BLaER1 treated with 17β-estradiol and CSF1 and Interleukin-3, amounts not matched to agents 10 nM and 100 nM (cell line): Measurements from ENCODE around the gene TECPR1.
A peak's percentile ranks its signal among the peaks of the same experiment; 100 is the strongest.

Source experiments
- H3K27ac ChIP-seq, 11 experiments: shearing (Covaris generic); formaldehyde crosslinking; 2 replicates each; pipeline ENCODE4 v1.8.1; 2022
- H3K27me3 ChIP-seq, 11 experiments: shearing (Covaris generic); formaldehyde crosslinking; 2 replicates each; pipeline ENCODE4 v1.8.1; 2022
- H3K36me3 ChIP-seq, 11 experiments: shearing (Covaris generic); formaldehyde crosslinking; 2 replicates each; pipeline ENCODE4 v1.8.1; 2022
- H3K4me1 ChIP-seq, 10 experiments: shearing (Covaris generic); formaldehyde crosslinking; 2 replicates each; pipeline ENCODE4 v1.8.1; 2022
- H3K4me2 ChIP-seq, 11 experiments: shearing (Covaris generic); formaldehyde crosslinking; 2 replicates each; pipeline ENCODE4 v1.8.1; 2022
- H3K4me3 ChIP-seq, 10 experiments: shearing (Covaris generic); formaldehyde crosslinking; 2 replicates each; pipeline ENCODE4 v1.8.1; 2022
- H3K9ac ChIP-seq, 11 experiments: shearing (Covaris generic); formaldehyde crosslinking; 2 replicates each; pipeline ENCODE4 v1.8.1; 2022
- H3K9me3 ChIP-seq, 11 experiments: shearing (Covaris generic); formaldehyde crosslinking; replicated peaks in 1 of 11; 2 replicates each; pipeline ENCODE4 v1.8.1; 2022
- H4K20me1 ChIP-seq, 11 experiments: shearing (Covaris generic); formaldehyde crosslinking; 2 replicates each; pipeline ENCODE4 v1.8.1; 2022
- Cebpa-rat ChIP-seq, 11 experiments: shearing (Covaris generic); IDR thresholded peaks; 2 replicates each; pipeline ENCODE4 v1.8.1; 2022

The TECPR1 gene

GRCh38 chr7:98203964-98204605 lies 47.9 kb downstream of the TECPR1 start:
- H3K9me3 ChIP-seq: 0 out of 22 replicates have a peak, but pooled peaks cover 0 to under 1% (median 0%) of the 10 kb centered on the region in 11 experiments
- H3K27ac ChIP-seq: no peak overlapping the region
- peak overlapping the region in 4 of 11 experiments; percentile 84 to 95 (median 88); a peak in 4 of 22 replicates for H3K4me2 ChIP-seq
- no peak for TF ChIP-seq Cebpa-rat (IDR thresholded peaks at IDR 0.05)
- peaks cover 9 to 87% (median 64%) of the 10 kb centered on the region in 11 experiments; a peak in 21 of 22 replicates for H4K20me1 ChIP-seq
- no peak overlapping the region for H3K4me3 ChIP-seq
- peaks cover 24 to 59% (median 50%) of the 10 kb centered on the region in 11 experiments for H3K36me3 ChIP-seq
- peaks cover 21 to 47% (median 42%) of the 10 kb centered on the region in 10 experiments for H3K4me1 ChIP-seq
- H3K9ac ChIP-seq: no peak overlapping the region
- H3K27me3 ChIP-seq: 0 out of 22 replicates have a peak, but pooled peaks cover 0 to 7% (median 0%) of the 10 kb centered on the region in 11 experiments

DNA sequence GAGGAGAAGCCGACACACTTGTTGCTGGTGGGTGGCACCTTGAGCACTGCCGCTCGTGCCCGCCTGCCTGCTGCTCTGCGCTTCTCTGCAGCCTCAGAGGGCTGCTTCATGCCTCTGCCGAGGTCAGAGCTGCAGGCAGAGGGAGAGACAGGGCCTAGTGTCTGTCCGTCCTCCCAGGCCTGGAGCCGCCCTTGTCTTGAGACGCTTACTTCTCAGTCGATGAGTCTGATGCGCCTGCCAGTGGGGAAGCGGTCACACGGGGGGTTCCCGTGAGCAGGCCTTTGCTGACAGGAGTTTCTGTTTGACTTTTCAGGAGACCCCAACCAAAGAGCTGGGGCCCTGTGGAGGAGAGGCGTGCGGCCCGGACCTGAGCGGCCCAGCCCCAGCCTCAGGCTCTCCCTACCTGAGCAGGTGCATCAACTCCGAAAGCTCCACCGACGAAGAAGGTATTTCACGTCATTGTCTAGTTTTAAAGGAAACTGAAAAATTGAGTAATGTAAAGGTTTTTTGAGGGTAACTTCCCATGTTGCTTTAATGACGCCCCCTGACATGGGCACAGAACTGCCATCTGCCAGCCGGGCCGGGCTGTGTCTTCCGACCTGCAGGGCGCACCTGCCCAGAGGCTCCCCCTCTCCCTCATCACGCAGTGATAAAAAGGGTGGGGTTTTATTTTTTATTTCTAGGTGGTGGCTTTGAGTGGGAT lies 48.6 kb downstream of the TECPR1 start:
- Histone ChIP-seq H3K9ac (peak overlapping the region in 8 of 11 experiments; percentile 8 to 54 (median 41); a peak in 6 of 22 replicates), H3K4me3 (no peak overlapping the region), H3K4me2 (peak overlapping the region; percentile 56 to 95 (median 79)), H4K20me1 (peaks cover 9 to 83% (median 66%) of the 10 kb centered on the region in 11 experiments; a peak in 21 of 22 replicates), H3K4me1 (peaks cover 23 to 47% (median 42%) of the 10 kb centered on the region in 10 experiments), H3K9me3 (peaks cover 0 to 5% (median 3%) of the 10 kb centered on the region in 11 experiments; a peak in 13 of 22 replicates), H3K27me3 (0 out of 22 replicates have a peak, but pooled peaks cover 0 to 7% (median 0%) of the 10 kb centered on the region in 11 experiments), H3K27ac (peak overlapping the region in 7 of 11 experiments; percentile 13 to 59 (median 34); a peak in 10 of 22 replicates), H3K36me3 (peaks cover 24 to 60% (median 51%) of the 10 kb centered on the region in 11 experiments)
- no peak for TF ChIP-seq Cebpa-rat (IDR thresholded peaks at IDR 0.05)

DNA sequence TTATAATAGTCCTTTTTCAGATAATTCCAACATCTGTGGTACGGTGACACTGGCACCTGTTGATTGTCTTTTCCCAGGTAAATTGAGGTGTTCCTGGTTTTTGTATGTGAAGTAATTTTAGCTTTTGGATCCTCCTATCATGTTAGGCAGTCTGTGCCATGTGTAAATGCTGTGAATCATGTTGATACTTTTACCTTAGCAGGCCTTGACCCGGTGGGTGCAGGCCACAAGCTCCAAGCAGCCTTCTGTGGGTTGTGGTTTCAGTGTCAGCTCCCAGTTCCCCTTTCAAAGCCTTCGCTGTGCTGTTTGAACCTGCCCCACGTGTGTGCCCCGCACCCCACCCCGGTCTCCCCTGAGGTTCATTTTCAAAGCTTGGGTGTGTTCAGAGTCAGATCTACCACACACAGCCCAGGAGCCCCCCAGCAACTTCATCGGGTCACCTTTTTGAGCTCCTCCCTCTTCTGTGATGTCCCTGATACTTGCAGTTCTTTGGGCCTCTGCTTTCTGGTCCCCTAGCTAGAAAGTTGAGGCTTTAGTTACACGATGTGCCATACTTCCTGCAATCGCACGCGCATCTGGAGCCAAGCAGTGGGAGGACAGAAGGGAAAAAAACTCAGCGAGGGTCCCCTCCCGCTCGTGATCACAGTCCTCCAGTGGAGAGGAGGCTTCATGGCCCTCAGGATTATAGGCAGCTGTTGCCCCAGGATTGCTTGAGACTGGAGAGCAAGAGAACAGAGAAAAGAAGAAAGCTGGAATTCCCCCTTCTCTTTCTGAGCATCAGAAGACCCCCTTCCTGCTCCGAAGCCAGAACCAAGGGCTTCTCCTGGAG lies 49.5 kb downstream of the TECPR1 start:
- peaks cover 23 to 47% (median 42%) of the 10 kb centered on the region in 10 experiments for H3K4me1 ChIP-seq
- peak overlapping the region in 8 of 11 experiments; percentile 8 to 54 (median 41); a peak in 7 of 22 replicates for H3K9ac ChIP-seq
- H3K9me3 ChIP-seq: peaks cover 0 to 8% (median 7%) of the 10 kb centered on the region in 11 experiments; a peak in 13 of 22 replicates
- H3K27me3 ChIP-seq: 0 out of 22 replicates have a peak, but pooled peaks cover 0 to 7% (median 0%) of the 10 kb centered on the region in 11 experiments
- no peak for TF ChIP-seq Cebpa-rat (IDR thresholded peaks at IDR 0.05)
- peaks cover 9 to 92% (median 70%) of the 10 kb centered on the region in 11 experiments; a peak in 21 of 22 replicates for H4K20me1 ChIP-seq
- H3K27ac ChIP-seq: peak overlapping the region in 7 of 11 experiments; percentile 13 to 59 (median 34); a peak in 11 of 22 replicates
- H3K36me3 ChIP-seq: peaks cover 24 to 60% (median 54%) of the 10 kb centered on the region in 11 experiments
- peak overlapping the region; percentile 56 to 95 (median 79) for H3K4me2 ChIP-seq
- peak overlapping the region in 1 of 10 experiments; percentile 42; a peak in 1 of 20 replicates for H3K4me3 ChIP-seq

GRCh38 chr7:98200364-98200763 lies 51.7 kb downstream of the TECPR1 start:
- Histone ChIP-seq H3K36me3 (peaks cover 13 to 60% (median 45%) of the 10 kb centered on the region in 11 experiments; a peak in 21 of 22 replicates), H3K4me1 (peaks cover 23 to 47% (median 42%) of the 10 kb centered on the region in 10 experiments), H3K9ac (no peak overlapping the region), H3K4me2 (peak overlapping the region in 10 of 11 experiments; percentile 32 to 95 (median 78); a peak in 18 of 22 replicates), H4K20me1 (peaks cover 9 to 96% (median 88%) of the 10 kb centered on the region in 11 experiments; a peak in 21 of 22 replicates), H3K27me3 (0 out of 22 replicates have a peak, but pooled peaks cover 0 to 7% (median 0%) of the 10 kb centered on the region in 11 experiments), H3K27ac (no peak overlapping the region), H3K4me3 (no peak overlapping the region), H3K9me3 (peaks cover 0 to 8% (median 7%) of the 10 kb centered on the region in 11 experiments; a peak in 13 of 22 replicates)
- no peak for TF ChIP-seq Cebpa-rat (IDR thresholded peaks at IDR 0.05)

- no peak overlapping the region for H3K4me3 ChIP-seq
- H3K9ac ChIP-seq: no peak overlapping the region
- no peak for TF ChIP-seq Cebpa-rat (IDR thresholded peaks at IDR 0.05)
- peaks cover 9 to 95% (median 82%) of the 10 kb centered on the region in 11 experiments; a peak in 21 of 22 replicates for H4K20me1 ChIP-seq
- H3K27ac ChIP-seq: no peak overlapping the region
- peaks cover 0 to 8% (median 7%) of the 10 kb centered on the region in 11 experiments; a peak in 13 of 22 replicates for H3K9me3 ChIP-seq
- H3K27me3 ChIP-seq: 0 out of 22 replicates have a peak, but pooled peaks cover 0 to 7% (median 0%) of the 10 kb centered on the region in 11 experiments
- H3K4me2 ChIP-seq: peak overlapping the region in 3 of 11 experiments; percentile 1 to 36 (median 4); a peak in 2 of 22 replicates
- H3K4me1 ChIP-seq: peaks cover 23 to 43% (median 41%) of the 10 kb centered on the region in 10 experiments
- H3K36me3 ChIP-seq: peaks cover 21 to 60% (median 45%) of the 10 kb centered on the region in 11 experiments
Measured at GRCh38 chr7:98199131-98199530, 52.9 kb downstream of the TECPR1 start.

DNA sequence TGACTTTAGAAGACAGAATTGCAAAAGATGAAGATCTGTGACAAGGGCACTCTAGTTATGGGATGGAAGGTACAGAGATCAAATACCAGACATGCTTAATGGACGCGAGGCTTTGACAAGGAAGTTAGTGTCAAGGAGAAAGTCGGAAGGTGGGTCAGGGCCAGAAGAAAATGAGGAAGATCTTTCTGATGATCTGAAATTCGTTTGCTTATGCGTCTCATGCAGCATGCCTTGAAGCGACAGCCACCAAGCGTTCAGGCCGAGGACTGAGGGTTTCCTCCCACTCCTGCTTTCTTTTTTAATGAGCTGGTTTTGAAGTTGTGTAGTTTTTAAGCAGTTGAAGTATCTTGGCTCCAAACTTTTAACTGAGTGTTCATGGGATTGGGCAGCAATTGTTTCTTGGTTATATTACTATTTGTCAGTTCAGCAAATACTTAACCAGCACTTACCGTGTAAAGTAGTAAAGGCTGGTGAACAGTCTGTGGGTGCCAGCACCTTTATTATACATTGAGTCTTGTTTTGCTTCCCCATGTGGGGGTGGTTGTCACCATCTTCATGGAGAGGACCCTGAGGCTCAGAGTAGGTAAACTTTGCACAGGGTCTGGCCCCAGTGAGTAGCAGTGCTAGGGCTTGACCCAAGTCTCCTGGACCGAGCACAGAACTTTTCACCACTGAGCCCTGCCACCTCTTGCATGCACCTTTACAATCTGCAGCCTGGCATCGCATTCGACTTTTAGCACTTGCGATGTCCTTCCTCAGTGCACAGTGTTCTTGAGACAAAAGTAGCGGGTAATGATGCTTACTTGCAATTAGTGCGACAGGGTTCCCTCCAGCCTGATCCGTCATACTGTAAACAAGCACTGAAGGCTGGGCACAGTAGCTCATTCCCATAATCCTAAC lies 55.1 kb downstream of the TECPR1 start:
- Histone ChIP-seq H3K4me1 (peaks cover 8 to 23% (median 21%) of the 10 kb centered on the region in 10 experiments), H3K4me3 (no peak overlapping the region), H3K9me3 (peaks cover 0 to 8% (median 7%) of the 10 kb centered on the region in 11 experiments; a peak in 13 of 22 replicates), H3K9ac (no peak overlapping the region), H3K4me2 (no peak overlapping the region), H3K27ac (no peak overlapping the region), H3K27me3 (no peaks in the 10 kb centered on the region), H4K20me1 (peaks cover 0 to 73% (median 60%) of the 10 kb centered on the region in 11 experiments; a peak in 20 of 22 replicates), H3K36me3 (peaks cover 32 to 70% (median 57%) of the 10 kb centered on the region in 11 experiments)
- TF ChIP-seq Cebpa-rat (IDR thresholded peaks at IDR 0.05): no peak
